GM06990 (cell line): ENCODE results near the gene CCDC188.

Source experiments
- DNase-seq: peaks from one replicate; pipeline ENCODE4 v3.0.0-alpha.2; 2011; ENCODE audit not compliant: insufficient read length; ENCODE audit errors: extremely low read depth
- H3K27me3 ChIP-seq: replicated peaks from 2 replicates; pipeline ENCODE4 v1.6.0; 2011; ENCODE audit warnings: low read length; ENCODE audit not compliant: control insufficient read depth, insufficient read depth
- H3K36me3 ChIP-seq: 2 replicates; pipeline ENCODE4 v1.5.1; 2011; ENCODE audit warnings: low read length; ENCODE audit not compliant: control insufficient read depth, insufficient read depth
- H3K4me3 ChIP-seq: replicated peaks from 2 replicates; pipeline ENCODE4 v1.5.1; 2011; ENCODE audit warnings: low read depth, mild to moderate bottlenecking, control low read depth, low read length
- CTCF ChIP-seq: IDR thresholded peaks from 2 replicates; pipeline ENCODE4 v1.5.1; 2011; ENCODE audit warnings: low read length, control low read depth, mild to moderate bottlenecking, inconsistent platforms; ENCODE audit not compliant: insufficient read depth, poor library complexity, severe bottlenecking

CCDC188 gene

DNA sequence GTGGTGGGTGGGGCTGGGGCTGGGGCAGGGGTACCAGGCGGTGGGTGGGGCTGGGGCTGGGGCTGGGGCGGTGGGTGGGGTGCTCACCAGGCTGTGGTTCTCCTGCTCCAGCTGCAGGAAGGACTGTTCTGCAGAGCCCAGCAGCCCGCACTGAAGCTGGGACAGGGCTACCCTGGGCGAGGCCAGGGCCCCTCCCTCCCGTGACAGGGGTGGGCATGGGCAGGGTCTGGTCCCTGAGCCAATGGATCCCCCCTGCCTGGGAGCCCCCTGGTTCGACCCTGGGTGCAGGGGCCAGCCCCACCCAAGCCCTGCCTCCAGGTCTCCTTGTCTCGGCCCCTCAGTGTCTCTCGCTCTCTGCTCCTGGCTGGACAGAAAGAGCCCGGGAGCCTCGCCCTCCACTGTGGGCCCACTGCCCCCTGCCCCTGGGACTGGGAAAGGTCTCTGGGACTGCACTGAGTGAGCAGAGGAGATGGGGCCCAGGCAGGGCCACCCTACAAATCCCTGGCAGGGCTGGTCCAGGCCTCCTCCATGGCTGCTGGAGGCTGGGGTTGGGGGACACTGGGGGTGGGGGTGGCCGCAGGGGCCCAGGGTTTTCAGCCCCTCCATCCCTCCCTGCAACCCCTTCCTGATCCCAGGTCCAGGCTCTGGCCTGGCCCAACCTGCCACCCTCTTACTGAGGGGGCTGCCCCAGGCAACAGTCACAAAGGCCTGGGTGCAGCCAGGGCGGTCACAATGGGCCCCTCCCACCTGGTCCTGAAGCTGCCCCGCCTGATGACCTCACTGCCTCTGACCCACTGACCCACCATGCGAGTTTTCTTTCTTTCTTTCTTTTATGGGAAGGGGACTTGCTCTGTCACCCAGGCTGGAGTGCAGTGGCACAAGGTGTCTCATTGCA, at the start of gene CCDC188:
Gene CCDC188, minus strand, starts transcription at position 675 of the 895 bp plus-strand sequence. Its CDS starts 69 bp downstream, at position 606.
- no peak for TF ChIP-seq CTCF

DNA sequence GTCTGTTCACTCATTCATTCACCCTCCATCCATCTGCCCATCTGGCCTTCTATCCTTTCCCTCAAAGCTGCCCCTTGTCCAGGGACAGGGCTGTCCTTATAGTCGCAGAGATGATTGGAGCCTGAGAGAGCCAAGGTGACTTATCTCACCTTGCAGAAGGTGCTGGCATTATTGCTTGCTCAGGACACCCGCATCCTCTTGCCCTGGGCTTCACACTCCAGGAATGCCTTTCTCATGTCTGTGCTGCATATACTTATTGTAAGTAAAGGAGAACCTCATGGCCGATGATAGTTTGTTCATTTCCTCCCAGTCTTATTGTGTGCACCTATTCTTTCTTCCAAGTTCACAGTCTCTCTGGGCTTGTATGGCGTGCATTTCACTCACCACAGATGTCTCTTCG, 49.1 kb upstream of the CCDC188 start:
- no peaks in the 10 kb centered on the region; the same call in 1 of the 2 replicates for H3K27me3 ChIP-seq
- DNase-seq, result no peak

More for the DNA sequence above, at the start of gene CCDC188:
- no peaks in the 10 kb centered on the region for H3K27me3 ChIP-seq
- DNase-seq, result no peak
- no peak within 1 kb of the TSS for H3K4me3 ChIP-seq
- no peaks in the 10 kb centered on the region for H3K36me3 ChIP-seq

GRCh38 chr22:20199413-20199842, 48.6 kb upstream of the CCDC188 start:
- TF ChIP-seq CTCF, result no peak
- DNase-seq, result no peak
- H3K4me3 ChIP-seq, result no peak overlapping the region
- no peaks in the 10 kb centered on the region; the same call in 1 of the 2 replicates for H3K27me3 ChIP-seq
- no peaks in the 10 kb centered on the region for H3K36me3 ChIP-seq

More for the DNA sequence above, 49.1 kb upstream of the CCDC188 start:
- no peaks in the 10 kb centered on the region for H3K36me3 ChIP-seq
- no peak overlapping the region for H3K4me3 ChIP-seq
- no peak for TF ChIP-seq CTCF

DNA sequence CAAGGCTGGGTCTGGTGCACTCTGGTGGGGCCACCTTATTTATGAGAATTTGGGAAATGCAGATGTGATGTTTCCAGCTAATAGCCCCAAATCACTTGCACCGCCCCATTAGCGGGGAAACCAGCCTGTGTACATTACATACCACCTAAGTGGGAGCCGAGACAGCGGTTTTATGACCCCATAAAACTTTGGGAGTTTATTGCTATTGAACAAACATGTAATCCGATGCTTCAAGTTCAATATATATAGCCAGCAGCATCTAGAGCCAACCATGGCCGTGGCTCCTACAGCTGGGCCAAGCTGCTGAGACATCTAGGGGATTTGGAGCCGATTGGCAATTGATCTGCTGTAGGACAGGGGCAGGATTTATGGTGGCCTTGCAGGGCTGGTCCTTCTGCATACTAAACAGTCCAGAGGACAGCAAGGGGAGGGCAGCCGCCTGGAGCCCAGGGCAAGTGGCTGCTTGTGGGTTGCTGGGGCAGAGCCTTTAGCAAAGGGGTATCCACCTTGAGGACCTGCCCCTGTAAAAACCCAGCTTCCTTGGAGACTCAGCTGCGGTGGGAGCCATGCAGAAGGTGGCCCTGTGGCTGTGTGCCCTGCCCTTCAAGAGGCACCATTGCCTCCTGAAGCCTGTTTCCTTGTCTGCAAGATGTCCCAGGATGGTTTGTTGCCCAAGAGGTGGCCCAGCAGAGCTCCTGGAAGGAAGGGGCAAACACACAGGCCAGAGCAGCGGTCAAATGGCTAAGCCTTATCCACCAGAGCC, 47.9 kb upstream of the CCDC188 start:
- no peak for TF ChIP-seq CTCF
- no peaks in the 10 kb centered on the region; the same call in 1 of the 2 replicates for H3K27me3 ChIP-seq
- no peak for DNase-seq
- no peak overlapping the region for H3K4me3 ChIP-seq
- H3K36me3 ChIP-seq, result no peaks in the 10 kb centered on the region

DNA sequence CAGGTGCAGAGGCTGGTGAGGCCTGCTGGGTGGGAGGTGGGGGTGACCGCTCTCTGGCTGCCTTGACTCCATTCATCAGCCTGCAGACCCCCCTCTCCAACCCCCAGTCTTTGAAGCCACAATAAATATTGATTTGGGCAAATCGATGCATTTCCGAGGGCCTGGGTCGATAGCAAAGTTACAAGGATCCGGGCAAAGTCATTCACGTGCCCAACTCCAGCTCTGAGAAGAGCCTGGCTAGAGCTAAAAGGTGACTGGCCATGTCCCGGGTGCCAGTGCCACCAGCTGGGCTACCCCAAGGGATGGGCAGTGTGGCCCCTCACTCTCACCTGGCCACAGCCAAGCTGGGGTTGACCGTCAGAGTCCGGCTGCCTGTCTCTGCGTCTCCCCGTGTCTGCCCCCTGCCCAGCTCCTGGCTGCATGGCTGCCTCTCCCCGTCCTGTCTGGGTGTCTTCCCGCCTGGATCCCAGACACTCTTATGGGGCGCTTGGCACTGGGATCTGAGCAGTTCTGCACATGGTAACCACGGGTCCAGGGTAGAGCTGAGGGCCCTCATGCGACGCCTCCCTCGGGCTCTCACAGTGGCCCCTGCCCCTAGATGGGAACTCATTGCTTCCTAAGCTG, 46.7 kb upstream of the CCDC188 start:
- H3K4me3 ChIP-seq, result no peak overlapping the region
- no peak for DNase-seq
- no peaks in the 10 kb centered on the region for H3K36me3 ChIP-seq
- no peak for TF ChIP-seq CTCF
- no peaks in the 10 kb centered on the region; the same call in 1 of the 2 replicates for H3K27me3 ChIP-seq
